ENCODE data around the gene CDH13. TPM values are rescaled to one million over a fixed set of nuclear protein-coding genes. Genes with fewer than 3 reads are reported as not detected.

CDH13 gene
- total and polyA plus RNA-seq, 2 of the 8 experiments (the other 6 are each of a cell fraction or from before 2014, with no cell fraction given): 2.3 to 2.4 TPM

- Histone ChIP-seq H4K91ac (replicated peaks; ENCODE audit: insufficient read length, low read length) (no peak overlapping the region), H4K8ac (ENCODE audit: extremely low read depth, insufficient read depth, low read length) (no peak overlapping the region), H2BK120ac (replicated peaks; ENCODE audit: low read depth, low read length) (no peak overlapping the region), H3K23me2 (ENCODE audit: low read depth, low read length) (no peaks in the 10 kb centered on the region), H3K9ac (replicated peaks in 1 of 4; ENCODE audit: extremely low read depth in 1 of 4, low read depth in 3 of 4, low read length in 3 of 4) (no peak overlapping the region), H3K4me1 (replicated peaks in 1 of 4; ENCODE audit: control insufficient read depth in 3 of 4, insufficient read depth in 4 of 4, low read length in 3 of 4) (no peaks in the 10 kb centered on the region), H2BK20ac (ENCODE audit: low read length) (no peak overlapping the region), H3K4me3 (ENCODE audit: extremely low read depth in 1 of 4, insufficient read depth in 2 of 4, low read depth in 3 of 4, low read length in 4 of 4) (no peak overlapping the region), H3K4me2 (ENCODE audit: insufficient read depth in 1 of 2, low read depth in 2 of 2, low read length in 2 of 2) (no peak overlapping the region), H3K18ac (ENCODE audit: extremely low read depth, low read length) (no peak overlapping the region), H3K4ac (replicated peaks; ENCODE audit: insufficient read length, low read depth, low read length) (no peak overlapping the region), H3K27ac (ENCODE audit: low read depth, low read length) (no peak overlapping the region), H4K5ac (ENCODE audit: insufficient read length, low read depth, low read length) (no peak overlapping the region), H3K9me3 (ENCODE audit: insufficient read depth in 2 of 2, low read depth in 1 of 2, low read length in 1 of 2) (no peaks in the 10 kb centered on the region), H4K20me1 (replicated peaks in 1 of 2; ENCODE audit: control insufficient read depth in 1 of 2, insufficient read depth in 2 of 2, low read length in 2 of 2) (no peaks in the 10 kb centered on the region), H2AFZ (ENCODE audit: low read length) (no peak overlapping the region; the same call in 1 of the 2 replicates), H3K27me3 (replicated peaks in 1 of 4; ENCODE audit: control insufficient read depth in 3 of 4, extremely low read depth in 1 of 4, insufficient read depth in 3 of 4, low read length in 3 of 4) (no peaks in the 10 kb centered on the region), H3K56ac (replicated peaks; ENCODE audit: insufficient read length, low read depth, low read length) (no peak overlapping the region), H2BK12ac (ENCODE audit: low read depth, low read length) (no peak overlapping the region), H3K79me2 (ENCODE audit: control insufficient read depth in 1 of 2, insufficient read depth in 2 of 2, low read length in 2 of 2) (no peaks in the 10 kb centered on the region), H3K79me1 (ENCODE audit: low read depth, low read length) (no peaks in the 10 kb centered on the region), H2BK5ac (ENCODE audit: low read depth, low read length) (no peak overlapping the region), H2AK5ac (ENCODE audit: low read depth, low read length) (no peak overlapping the region), H3K14ac (ENCODE audit: insufficient read length) (no peak overlapping the region), H2BK15ac (ENCODE audit: low read length) (no peak overlapping the region), H3K36me3 (ENCODE audit: control insufficient read depth in 2 of 4, insufficient read depth in 4 of 4, low read length in 3 of 4) (no peaks in the 10 kb centered on the region), H3K23ac (ENCODE audit: insufficient read length) (no peak overlapping the region)
- WGBS, 2 experiments (ENCODE audit: extremely low coverage in 1 of 2, insufficient coverage in 1 of 2, insufficient read length in 1 of 2, insufficient replicate concordance in 2 of 2, low coverage in 1 of 2, low lambda C conversion rate in 2 of 2, missing lambda C conversion rate in 1 of 2): 88% methylated on average over 5 of the region's 5 CpGs; no CpG with 5 or more reads in 1 of the 2 experiments
- DNase-seq (ENCODE audit: low read depth in 1 of 2, low spot score in 2 of 2) (no peak), FAIRE-seq (no peak)
- ChIA-PET POLR2A (ENCODE audit: partially characterized antibody) (no interaction called here), CTCF (ENCODE audit: partially characterized antibody) (no interaction called here)
- no peak for TF ChIP-seq TCF12 (IDR thresholded peaks at IDR 0.05; ENCODE audit: low read depth, low read length)
- TF ChIP-seq USF2 (IDR thresholded peaks at IDR 0.05; ENCODE audit: low read length): no peak
- no peak for TF ChIP-seq ASH2L (IDR thresholded peaks at IDR 0.05; ENCODE audit: low read length)
- TF ChIP-seq SP4 (IDR thresholded peaks at IDR 0.05; ENCODE audit: low read length): no peak
- no peak for TF ChIP-seq MAFK (IDR thresholded peaks at IDR 0.05; ENCODE audit: low read depth, low read length)
- TF ChIP-seq CHD1 (IDR thresholded peaks at IDR 0.05; ENCODE audit: low read depth, low read length): no peak
- no peak for TF ChIP-seq SIN3A (conservative IDR thresholded peaks at IDR 0.05 in 1 of 2, IDR thresholded peaks at IDR 0.05 in 1 of 2; ENCODE audit: low read depth in 1 of 2, low read length in 2 of 2)
- TF ChIP-seq POU5F1 (IDR thresholded peaks at IDR 0.05; ENCODE audit: low read depth, low read length): no peak
- no peak for TF ChIP-seq RAD21 (IDR thresholded peaks at IDR 0.05 in 1 of 2, conservative IDR thresholded peaks at IDR 0.05 in 1 of 2; ENCODE audit: low read depth in 2 of 2, low read length in 2 of 2)
- no peak for TF ChIP-seq ATF2 (IDR thresholded peaks at IDR 0.05; ENCODE audit: low read length)
- TF ChIP-seq SP1 (IDR thresholded peaks at IDR 0.05; ENCODE audit: low read depth, low read length): no peak
- TF ChIP-seq RFX5 (IDR thresholded peaks at IDR 0.05; ENCODE audit: borderline replicate concordance, low read depth, low read length): no peak
Measured at GRCh38 chr16:82949016-82949415, 322.2 kb downstream of the CDH13 start.
